ENCODE results near the gene EDIL3.
"Not testable (repeated sequence)": the region's sequence is repeated elsewhere in the genome, so short reads cannot be mapped to it uniquely, and the experiment has no call there.

Gene EDIL3

GRCh38 chr5:84181093-84181492, 203.6 kb downstream of the EDIL3 start:
- no peak for DNase-seq (ENCODE audit: low read depth, low spot score)

DNA sequence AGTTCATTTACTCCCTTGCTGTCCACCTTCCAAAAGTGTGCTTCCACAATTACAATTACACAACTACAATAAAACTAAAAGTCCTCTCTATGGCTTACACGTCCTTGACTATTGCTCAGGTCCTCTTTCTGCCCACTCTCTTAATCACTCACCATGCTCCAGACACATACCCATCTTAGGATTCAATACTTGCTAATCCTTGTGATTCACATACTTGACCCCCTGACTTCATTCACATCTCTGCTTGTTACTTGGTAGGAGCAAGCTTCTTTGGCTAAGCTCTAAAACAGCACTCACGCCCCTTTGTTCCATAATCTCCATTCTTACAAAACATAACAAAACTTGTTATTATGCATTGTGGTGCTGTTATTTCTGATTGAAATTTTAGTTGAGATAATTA, 215.8 kb downstream of the EDIL3 start:
- DNase-seq (ENCODE audit: low read depth, low spot score), result no peak

DNA sequence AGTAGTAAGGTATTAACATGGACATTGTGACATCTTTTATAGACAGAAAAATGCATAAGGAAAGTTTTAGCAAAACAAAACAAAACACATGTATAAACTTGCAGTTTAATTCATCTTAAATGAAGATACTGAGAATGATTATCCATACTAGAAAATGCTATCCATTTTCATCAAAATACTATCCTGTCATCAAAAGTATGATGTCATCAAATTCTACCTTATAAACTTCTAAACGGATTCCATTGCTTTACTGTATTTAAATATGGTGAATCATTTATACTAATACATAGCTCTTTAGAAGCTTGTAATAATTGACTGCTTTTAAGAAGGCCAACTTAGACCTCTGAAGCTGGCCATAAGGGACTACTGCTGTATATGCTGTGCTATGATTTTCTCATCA, 221.0 kb downstream of the EDIL3 start:
- no peak for DNase-seq (ENCODE audit: low read depth, low spot score)

- DNase-seq (ENCODE audit: low read depth, low spot score), result no peak
Observed at GRCh38 chr5:84162695-84163094, 222.0 kb downstream of the EDIL3 start.

DNA sequence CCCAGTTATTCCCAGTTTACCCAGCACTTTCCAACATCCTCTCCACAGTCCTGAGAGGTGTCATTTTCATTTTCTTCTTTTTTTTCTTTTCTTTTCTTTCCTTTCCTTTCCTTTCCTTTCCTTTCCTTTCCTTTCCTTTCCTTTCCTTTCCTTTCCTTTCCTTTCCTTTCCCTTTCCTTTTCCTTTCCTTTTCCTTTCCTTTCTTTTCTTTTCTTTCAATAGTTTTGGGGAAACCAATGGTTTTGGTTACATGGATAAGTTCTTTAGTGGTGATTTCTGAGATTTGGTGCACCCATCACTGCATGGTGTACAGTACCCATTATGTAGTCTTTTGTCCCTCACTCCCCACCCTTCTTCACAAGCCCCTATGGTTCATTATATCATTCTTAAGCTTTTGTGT, 224.0 kb downstream of the EDIL3 start:
- DNase-seq (ENCODE audit: low read depth, low spot score), result not testable (repeated sequence)

GRCh38 chr5:84149094-84149493, 235.6 kb downstream of the EDIL3 start:
- no peak for DNase-seq (ENCODE audit: low read depth, low spot score)

GRCh38 chr5:84148651-84149050, 236.0 kb downstream of the EDIL3 start:
- no peak for DNase-seq (ENCODE audit: low read depth, low spot score)

DNA sequence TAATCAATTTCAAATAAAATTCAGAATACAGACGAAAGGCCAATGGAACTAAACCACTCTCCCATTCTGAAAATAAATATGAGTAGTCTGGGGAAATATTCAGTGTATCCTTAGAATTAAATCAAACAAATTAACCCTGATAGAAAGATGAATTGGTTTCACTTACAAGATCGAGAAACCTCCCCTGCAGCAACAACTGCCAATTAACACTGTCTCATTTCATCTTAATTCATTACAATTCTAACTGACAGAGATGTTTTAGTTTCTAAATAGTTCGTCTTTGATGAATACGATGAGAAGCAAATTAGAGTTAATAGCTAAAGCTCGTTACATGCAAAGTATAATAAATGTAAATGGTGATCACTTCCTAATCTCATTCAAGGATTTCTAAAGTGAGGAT, 247.1 kb downstream of the EDIL3 start:
- no peak for DNase-seq (ENCODE audit: low read depth, low spot score)

- no peak for DNase-seq (ENCODE audit: low read depth, low spot score)
Observed at GRCh38 chr5:84131372-84131771, 253.3 kb downstream of the EDIL3 start.

DNA sequence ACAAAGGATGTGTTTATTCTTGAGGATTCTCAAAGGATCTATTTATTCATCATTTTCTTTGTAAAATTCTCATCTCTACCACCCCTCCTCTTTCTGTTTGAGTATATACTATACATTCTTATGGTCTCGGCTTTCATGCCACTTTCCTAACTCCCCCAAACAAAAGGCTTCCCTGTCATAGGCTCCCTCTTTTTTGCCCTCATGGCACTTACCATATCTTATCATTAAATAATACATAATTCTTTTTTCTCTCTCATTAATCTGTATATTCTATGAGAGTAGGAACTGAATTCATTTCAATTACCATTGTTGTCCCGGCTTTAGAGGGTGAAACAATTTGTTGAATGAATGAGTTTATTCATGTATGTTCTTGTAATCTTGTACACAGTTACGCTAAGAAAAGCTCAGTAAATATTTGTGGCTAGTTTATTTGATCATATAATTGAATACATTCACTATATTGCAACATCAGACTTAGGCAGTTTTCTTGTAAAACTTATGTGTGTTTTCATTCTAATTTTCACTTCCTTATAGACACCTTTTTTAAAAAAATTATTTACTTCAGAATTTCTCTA, 254.6 kb downstream of the EDIL3 start:
- no peak for DNase-seq (ENCODE audit: low read depth, low spot score)

DNA sequence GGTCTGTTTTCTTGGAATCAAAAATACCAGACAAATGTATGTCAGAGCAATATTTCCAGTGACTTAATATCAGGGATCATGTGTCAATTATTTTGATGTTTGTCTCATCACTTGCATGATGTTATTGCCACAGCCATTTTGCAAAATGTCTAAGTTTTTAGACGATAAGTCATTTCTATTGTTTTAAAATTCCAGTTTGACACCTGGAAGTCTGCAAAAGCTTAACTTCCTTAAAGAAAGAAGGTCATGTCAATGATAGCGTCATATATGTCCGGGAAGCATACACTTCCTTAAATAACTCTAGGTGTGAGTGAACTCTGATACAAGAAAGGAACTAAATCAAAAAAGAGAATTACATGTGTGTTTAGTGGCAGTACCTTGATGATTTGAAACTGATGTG, 259.5 kb downstream of the EDIL3 start:
- DNase-seq (ENCODE audit: low read depth, low spot score), result no peak

DNA sequence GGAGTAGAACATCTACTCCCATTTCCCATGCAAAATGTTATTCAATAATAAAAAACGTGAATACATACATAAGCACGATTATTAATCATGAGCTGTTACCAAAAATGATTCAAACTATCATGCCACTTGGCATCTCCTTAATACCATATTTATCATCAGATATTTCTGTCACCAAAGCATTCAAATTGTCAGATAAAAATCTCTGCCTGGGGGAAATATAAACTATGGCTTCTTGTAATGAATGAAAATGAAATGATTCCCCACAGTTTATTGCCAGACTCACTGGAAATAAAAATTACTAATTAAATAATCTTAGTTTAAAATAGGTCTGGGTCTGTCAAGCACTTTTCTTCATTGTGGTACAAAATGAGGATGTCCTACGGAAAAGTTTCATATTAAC, 265.4 kb downstream of the EDIL3 start:
- no peak for DNase-seq (ENCODE audit: low read depth, low spot score)

GRCh38 chr5:84118551-84118950, 266.1 kb downstream of the EDIL3 start:
- no peak for DNase-seq (ENCODE audit: low read depth, low spot score)

DNA sequence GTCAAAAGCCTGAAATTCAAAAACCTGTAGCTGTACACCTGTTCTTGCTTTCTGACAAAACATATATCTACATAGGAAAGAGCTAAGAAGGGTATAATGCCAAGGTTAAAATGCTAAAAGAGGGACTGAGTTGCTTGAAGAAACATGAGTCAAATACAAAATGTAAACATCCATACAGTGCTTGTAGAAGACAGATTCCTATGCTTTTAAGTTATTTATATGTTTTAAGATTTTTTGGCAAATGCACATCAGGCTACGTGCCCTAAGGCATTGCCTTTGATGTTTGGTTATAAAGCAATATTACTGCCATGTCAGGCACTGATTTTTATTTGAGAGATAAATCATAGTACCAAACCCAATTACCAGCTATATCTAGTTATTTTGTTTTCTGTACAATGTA, 269.0 kb downstream of the EDIL3 start:
- DNase-seq (ENCODE audit: low read depth, low spot score), result no peak

- DNase-seq (ENCODE audit: low read depth, low spot score), result no peak
Observed at GRCh38 chr5:84113246-84114105, 271.2 kb downstream of the EDIL3 start.

- DNase-seq (ENCODE audit: low read depth, low spot score), result no peak
Observed at GRCh38 chr5:84092738-84093137, 291.9 kb downstream of the EDIL3 start.

GRCh38 chr5:84091127-84091799, 293.4 kb downstream of the EDIL3 start:
- DNase-seq (ENCODE audit: low read depth, low spot score), result no peak

DNA sequence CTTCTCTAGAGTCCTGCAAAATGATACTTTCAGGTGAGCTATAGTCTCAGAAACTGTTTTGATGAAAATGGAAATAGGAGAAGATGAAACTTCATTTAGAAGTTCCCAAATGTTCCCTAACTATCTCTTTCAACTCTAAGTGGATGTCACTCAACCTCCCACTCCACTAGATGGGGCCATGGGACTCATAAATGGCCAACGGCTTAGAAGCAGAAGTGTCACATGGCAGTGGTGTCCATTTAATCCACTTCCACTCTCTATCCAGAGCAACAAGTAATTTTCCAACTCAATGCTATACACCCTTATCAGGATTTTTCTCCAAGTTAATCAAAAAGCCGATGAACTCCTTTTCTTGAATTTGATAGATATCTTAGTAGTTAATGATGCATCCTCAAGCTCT, 295.7 kb downstream of the EDIL3 start:
- no peak for DNase-seq (ENCODE audit: low read depth, low spot score)

DNA sequence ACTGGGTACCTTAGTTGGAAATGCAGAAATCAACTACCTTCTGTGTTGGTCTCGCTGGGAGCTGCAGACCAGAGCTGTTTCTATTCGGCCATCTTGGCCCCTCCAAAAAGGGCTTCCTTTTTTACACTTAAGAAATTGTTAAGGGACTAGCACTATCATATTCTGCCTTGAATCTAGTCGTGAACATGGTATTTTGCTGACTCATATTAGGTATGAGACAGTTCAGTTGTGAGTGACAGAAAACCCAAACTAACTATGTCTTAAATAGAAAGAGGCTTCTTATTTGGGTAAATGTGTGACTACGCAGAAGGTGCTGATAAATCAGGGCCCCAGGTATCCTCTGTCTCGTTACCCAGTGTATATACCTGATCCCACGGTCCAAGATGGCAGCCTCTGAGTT, 298.2 kb downstream of the EDIL3 start:
- DNase-seq (ENCODE audit: low read depth, low spot score), result no peak

- DNase-seq (ENCODE audit: low read depth, low spot score), result no peak
Observed at GRCh38 chr5:84085387-84086041, 299.2 kb downstream of the EDIL3 start.

- DNase-seq (ENCODE audit: low read depth, low spot score), result no peak
Observed at GRCh38 chr5:84080908-84081307, 303.8 kb downstream of the EDIL3 start.

- no peak for DNase-seq (ENCODE audit: low read depth, low spot score)
Observed at GRCh38 chr5:84072339-84072738, 312.3 kb downstream of the EDIL3 start.
